Tibial artery (tissue), 4 donors: ENCODE results near the gene FMC1.

Experiments used
- DNase-seq, 2 donors: peaks; one replicate each; pipeline ENCODE4 v3.0.0-alpha.2; 2019
- H3K27ac ChIP-seq, 2 donors: fragments of 200-600 bp; sonication (generic) in 1 of 2; 1 replicate in 1 of 2; 2 replicates in 1 of 2; pipeline ENCODE4 v1.5.1; 2018 to 2019; ENCODE audit warnings: mild to moderate bottlenecking in 1 of 2
- H3K27me3 ChIP-seq, 2 donors: fragments of 200-600 bp; sonication (generic) in 1 of 2; one replicate each; pipeline versions ENCODE4 v1.5.1 to v1.6.0; 2016 to 2019
- H3K36me3 ChIP-seq, 3 donors: fragments of 200-600 bp; sonication (generic) in 2 of 3; one replicate each; pipeline ENCODE4 v1.5.1; 2016 to 2019; ENCODE audit warnings: mild to moderate bottlenecking in 2 of 3
- H3K4me1 ChIP-seq, 4 donors: fragments of 200-600 bp; sonication (generic) in 2 of 4; 1 replicate in 3 of 4; 2 replicates in 1 of 4; pipeline ENCODE4 v1.5.1; 2016 to 2019
- H3K4me3 ChIP-seq, 2 donors: fragments of 200-600 bp; sonication (generic) in 1 of 2; 1 replicate in 1 of 2; 2 replicates in 1 of 2; pipeline ENCODE4 v1.5.1; 2018 to 2019; ENCODE audit warnings: mild to moderate bottlenecking in 2 of 2
- H3K9me3 ChIP-seq, 3 donors: fragments of 200-600 bp; sonication (generic) in 1 of 3; one replicate each; pipeline ENCODE4 v1.5.1; 2016 to 2019
- CTCF ChIP-seq, 2 experiments: fragments of 200-600 bp in 1 of 2; fragments of 450-650 bp in 1 of 2; IDR thresholded peaks; one replicate each; pipeline ENCODE4 v1.5.1; 2017 to 2019; ENCODE audit warnings: antibody characterized with exemption in 2 of 2, mild to moderate bottlenecking in 1 of 2, moderate library complexity in 1 of 2
- intact Hi-C: fragments of 100-400 bp; cut with DNase I; formaldehyde crosslinking; loops from one replicate; pipeline ENCODE4 v1.15.0; 2023; ENCODE audit warnings: low total_unique reads

Gene FMC1

GRCh38 chr7:139297795-139298194, 43.3 kb upstream of the FMC1 start:
- TF ChIP-seq CTCF (IDR thresholded peaks at IDR 0.05): no peak
- Histone ChIP-seq H3K4me3 (no peak overlapping the region), H3K36me3 (peaks cover 32 to 75% (median 50%) of the 10 kb centered on the region in 3 donors), H3K9me3 (no peaks in the 10 kb centered on the region), H3K4me1 (no peaks in the 10 kb centered on the region), H3K27ac (no peak overlapping the region), H3K27me3 (no peaks in the 10 kb centered on the region)
- DNase-seq: no peak
- intact Hi-C loops: no loop called here

DNA sequence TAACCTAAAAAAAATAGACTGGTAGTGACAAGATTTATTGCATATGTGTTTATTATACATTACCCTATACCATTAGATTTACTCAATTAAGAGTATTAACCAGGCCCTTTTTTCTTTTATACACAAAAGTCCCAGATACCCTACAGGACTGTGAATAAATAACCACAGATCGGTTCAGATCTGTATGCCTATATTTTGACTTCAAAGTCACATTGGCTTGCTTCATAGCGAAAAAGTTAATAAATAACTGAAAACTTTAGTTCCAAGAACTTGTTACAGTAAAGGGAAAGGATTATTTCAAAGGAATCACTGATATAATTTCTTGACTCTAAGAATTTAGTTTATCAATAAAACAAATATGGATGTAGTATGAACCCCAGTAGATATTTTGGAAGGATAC, 41.8 kb upstream of the FMC1 start:
- intact Hi-C loops: no loop called here
- no peak overlapping the region for H3K27ac ChIP-seq
- no peaks in the 10 kb centered on the region for H3K9me3 ChIP-seq
- peaks cover 31 to 67% (median 37%) of the 10 kb centered on the region in 3 donors for H3K36me3 ChIP-seq
- no peak overlapping the region for H3K4me3 ChIP-seq
- no peak for TF ChIP-seq CTCF (IDR thresholded peaks at IDR 0.05)
- no peaks in the 10 kb centered on the region for H3K4me1 ChIP-seq
- no peaks in the 10 kb centered on the region for H3K27me3 ChIP-seq
- no peak for DNase-seq

- H3K4me1 ChIP-seq: no peaks in the 10 kb centered on the region
- H3K27ac ChIP-seq: no peak overlapping the region
- no peaks in the 10 kb centered on the region for H3K9me3 ChIP-seq
- no peak for DNase-seq
- no peak for TF ChIP-seq CTCF (IDR thresholded peaks at IDR 0.05)
- peaks cover 24 to 62% (median 27%) of the 10 kb centered on the region in 3 donors for H3K36me3 ChIP-seq
- intact Hi-C loops: no loop called here
- H3K4me3 ChIP-seq: no peak overlapping the region
- H3K27me3 ChIP-seq: no peaks in the 10 kb centered on the region
These were observed 40.7 kb upstream of the FMC1 start for GRCh38 chr7:139300390-139300789.

- no peak for TF ChIP-seq CTCF (IDR thresholded peaks at IDR 0.05)
- H3K4me3 ChIP-seq: no peak overlapping the region
These were observed 36.6 kb upstream of the FMC1 start for GRCh38 chr7:139304517-139304916.

DNA sequence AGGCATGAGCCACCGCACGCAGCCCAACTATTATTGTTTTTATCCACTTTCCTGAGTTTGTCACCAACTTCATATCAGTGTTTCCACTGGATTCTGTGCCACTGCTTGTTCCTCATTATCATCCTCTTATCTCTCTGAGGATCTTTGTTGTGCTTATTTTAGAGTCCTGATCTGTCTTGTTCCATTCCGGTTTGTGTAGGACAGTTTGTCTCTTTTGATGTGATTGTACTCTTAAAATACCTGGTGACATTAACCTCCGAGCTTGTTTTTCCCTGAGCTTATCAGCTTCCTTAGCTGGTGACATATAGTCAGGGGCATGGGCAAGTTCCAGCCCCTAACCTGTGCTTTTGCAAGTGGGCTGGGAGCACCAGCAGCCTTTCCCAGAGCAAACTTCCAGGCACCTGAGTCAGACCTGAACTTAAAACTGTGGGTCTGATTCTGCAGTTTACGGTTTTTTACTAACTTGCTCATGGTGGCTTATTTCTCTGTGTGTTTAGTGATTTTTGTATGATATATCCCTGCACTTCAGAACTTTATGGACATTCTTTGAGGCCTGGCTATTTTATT, 23.1 kb upstream of the FMC1 start:
- DNase-seq: no peak
- no peak for TF ChIP-seq CTCF (IDR thresholded peaks at IDR 0.05)
- Histone ChIP-seq H3K27ac (no peak overlapping the region), H3K9me3 (no peaks in the 10 kb centered on the region), H3K36me3 (no peaks in the 10 kb centered on the region), H3K4me1 (no peaks in the 10 kb centered on the region), H3K27me3 (no peaks in the 10 kb centered on the region), H3K4me3 (no peak overlapping the region)
- intact Hi-C loops: no loop called here

More at GRCh38 chr7:139304517-139304916, 36.6 kb upstream of the FMC1 start:
- DNase-seq: no peak
- no peaks in the 10 kb centered on the region for H3K9me3 ChIP-seq
- peaks cover 11 to 51% (median 21%) of the 10 kb centered on the region in 3 donors for H3K36me3 ChIP-seq
- no peak overlapping the region for H3K27ac ChIP-seq
- intact Hi-C loops: no loop called here
- no peaks in the 10 kb centered on the region for H3K27me3 ChIP-seq
- no peaks in the 10 kb centered on the region for H3K4me1 ChIP-seq
